ENCODE measurements around the gene POLE. TPM values are rescaled to one million over a fixed set of nuclear protein-coding genes. Genes with fewer than 3 reads are reported as not detected.

Gene POLE
- total and polyA plus RNA-seq, 7 experiments from 2014 or later: 3.6 to 138 (median 60.8) TPM

DNA sequence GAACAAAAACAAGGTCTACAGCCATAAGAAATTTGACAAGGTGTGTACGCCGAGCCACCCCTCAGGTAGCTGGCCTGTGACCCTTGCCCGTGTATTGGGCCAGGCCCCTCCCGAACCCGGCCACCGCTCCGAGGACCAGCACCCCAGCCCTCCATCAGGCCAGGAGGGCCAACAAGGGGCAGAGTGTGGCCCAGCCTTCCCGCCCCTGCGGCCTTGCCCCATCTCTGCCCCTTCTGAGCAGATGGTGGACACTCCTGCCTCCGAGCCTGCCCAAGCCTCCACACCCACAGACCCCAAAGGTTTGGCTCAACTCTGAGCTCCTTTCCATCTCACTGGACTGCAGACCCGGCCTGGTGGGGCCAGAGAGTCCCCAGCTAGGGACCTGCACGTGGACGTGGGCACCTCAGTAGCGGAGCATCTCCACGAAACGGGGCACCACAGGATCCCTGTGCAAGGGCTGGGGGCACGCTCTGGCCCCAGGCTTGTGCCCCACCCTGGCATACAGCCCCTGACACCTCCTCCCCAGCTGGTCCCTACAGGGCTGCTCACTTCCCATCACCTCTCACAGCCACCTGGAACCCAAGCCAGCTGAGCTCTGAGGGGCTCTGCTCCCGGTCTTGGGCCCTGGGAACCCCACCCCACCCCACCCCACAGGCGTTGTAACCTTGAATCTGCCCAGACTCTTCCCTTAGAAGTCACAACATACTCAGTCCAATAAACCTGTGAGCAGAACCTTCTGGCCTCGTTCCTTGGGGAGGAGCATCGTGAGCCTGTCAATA, 65.3 kb downstream of the POLE start:
- peak overlapping the region in 1 of 9 donors; percentile 56 for H3K27ac Mint-ChIP-seq
- H3K4me1 Mint-ChIP-seq: peaks cover 3 to 11% (median 9%) of the 10 kb centered on the region in 7 donors
- intact Hi-C loops (cut with micrococcal nuclease): no loop called here
- CTCF ChIA-PET: no interaction called here
- DNase-seq: no peak
- Histone ChIP-seq H3K9me3 (ENCODE audit: control insufficient read depth in 2 of 3, low read length in 3 of 3) (peaks cover 0 to 7% (median 3%) of the 10 kb centered on the region in 3 experiments), H3K27me3 (ENCODE audit: control insufficient read depth in 2 of 2, insufficient read depth in 2 of 2, low read length in 2 of 2) (peaks cover 0 to 13% of the 10 kb centered on the region in 2 donors), H3K36me3 (ENCODE audit: control insufficient read depth in 2 of 3, insufficient read depth in 3 of 3, low read length in 3 of 3) (peaks cover 0 to 23% (median 0%) of the 10 kb centered on the region in 3 experiments), H3K27ac (ENCODE audit: low read depth, low read length) (no peak overlapping the region), H3K4me1 (ENCODE audit: control insufficient read depth in 2 of 2, insufficient read depth in 2 of 2, low read length in 2 of 2) (no peaks in the 10 kb centered on the region), H3K4me3 (ENCODE audit: low read length) (no peak overlapping the region)
- peaks cover 0 to 12% (median 2%) of the 10 kb centered on the region in 11 donors for H3K9me3 Mint-ChIP-seq
- ATAC-seq: no peak
- no peak overlapping the region for H3K4me3 Mint-ChIP-seq
- H3K36me3 Mint-ChIP-seq: peaks cover 0 to 9% (median 4%) of the 10 kb centered on the region in 5 donors
- POLR2A ChIA-PET: no interaction called here
- peaks cover 13 to 17% (median 13%) of the 10 kb centered on the region in 5 donors for H3K27me3 Mint-ChIP-seq

DNA sequence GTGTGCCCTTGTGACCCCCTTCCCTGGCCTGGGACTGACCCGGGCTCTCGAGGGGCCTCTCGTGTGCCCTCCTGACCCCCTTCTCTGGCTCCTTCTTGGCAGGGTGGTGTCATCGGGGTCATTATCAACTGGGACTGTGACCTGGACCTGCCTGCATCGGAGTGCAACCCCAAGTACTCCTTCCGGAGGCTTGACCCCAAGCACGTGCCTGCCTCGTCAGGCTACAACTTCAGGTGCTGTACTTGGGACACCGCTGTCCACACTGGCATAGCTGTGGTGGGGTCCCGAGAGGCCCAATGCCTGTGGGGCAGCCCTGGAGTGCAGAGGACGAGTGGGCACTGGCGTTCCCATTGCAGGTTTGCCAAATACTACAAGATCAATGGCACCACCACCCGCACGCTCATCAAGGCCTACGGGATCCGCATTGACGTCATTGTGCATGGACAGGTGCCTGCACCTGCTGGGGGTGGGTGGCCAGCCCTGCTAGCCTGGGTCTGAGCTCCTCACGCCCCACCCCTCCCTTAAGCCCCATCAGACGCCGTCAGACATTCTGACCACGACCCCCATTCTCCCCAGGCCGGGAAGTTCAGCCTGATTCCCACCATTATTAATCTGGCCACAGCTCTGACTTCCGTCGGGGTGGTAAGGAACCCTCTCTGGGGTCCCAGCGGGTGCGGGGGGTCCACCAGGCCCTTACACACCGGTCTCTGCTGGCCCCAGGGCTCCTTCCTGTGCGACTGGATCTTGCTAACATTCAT, 66.1 kb downstream of the POLE start:
- no peak for DNase-seq
- Histone ChIP-seq H3K4me3 (ENCODE audit: low read length) (no peak overlapping the region), H3K4me1 (ENCODE audit: control insufficient read depth in 2 of 2, insufficient read depth in 2 of 2, low read length in 2 of 2) (no peaks in the 10 kb centered on the region), H3K36me3 (ENCODE audit: control insufficient read depth in 2 of 3, insufficient read depth in 3 of 3, low read length in 3 of 3) (peaks cover 0 to 23% (median 0%) of the 10 kb centered on the region in 3 experiments), H3K27ac (ENCODE audit: low read depth, low read length) (no peak overlapping the region), H3K9me3 (ENCODE audit: control insufficient read depth in 2 of 3, low read length in 3 of 3) (peaks cover 0 to 15% (median 8%) of the 10 kb centered on the region in 3 experiments), H3K27me3 (ENCODE audit: control insufficient read depth in 2 of 2, insufficient read depth in 2 of 2, low read length in 2 of 2) (peaks cover 0 to 14% of the 10 kb centered on the region in 2 donors)
- peaks cover 0 to 10% (median 4%) of the 10 kb centered on the region in 5 donors for H3K36me3 Mint-ChIP-seq
- CTCF ChIA-PET: no interaction called here
- intact Hi-C loops (cut with micrococcal nuclease): no loop called here
- no peak overlapping the region for H3K27ac Mint-ChIP-seq
- H3K9me3 Mint-ChIP-seq: peaks cover 0 to 16% (median 4%) of the 10 kb centered on the region in 11 donors
- H3K4me1 Mint-ChIP-seq: peaks cover 3 to 11% (median 9%) of the 10 kb centered on the region in 7 donors
- POLR2A ChIA-PET: no interaction called here
- H3K27me3 Mint-ChIP-seq: peaks cover 13 to 22% (median 14%) of the 10 kb centered on the region in 5 donors
- no peak for ATAC-seq
- H3K4me3 Mint-ChIP-seq: peak overlapping the region in 1 of 10 donors; percentile 4

DNA sequence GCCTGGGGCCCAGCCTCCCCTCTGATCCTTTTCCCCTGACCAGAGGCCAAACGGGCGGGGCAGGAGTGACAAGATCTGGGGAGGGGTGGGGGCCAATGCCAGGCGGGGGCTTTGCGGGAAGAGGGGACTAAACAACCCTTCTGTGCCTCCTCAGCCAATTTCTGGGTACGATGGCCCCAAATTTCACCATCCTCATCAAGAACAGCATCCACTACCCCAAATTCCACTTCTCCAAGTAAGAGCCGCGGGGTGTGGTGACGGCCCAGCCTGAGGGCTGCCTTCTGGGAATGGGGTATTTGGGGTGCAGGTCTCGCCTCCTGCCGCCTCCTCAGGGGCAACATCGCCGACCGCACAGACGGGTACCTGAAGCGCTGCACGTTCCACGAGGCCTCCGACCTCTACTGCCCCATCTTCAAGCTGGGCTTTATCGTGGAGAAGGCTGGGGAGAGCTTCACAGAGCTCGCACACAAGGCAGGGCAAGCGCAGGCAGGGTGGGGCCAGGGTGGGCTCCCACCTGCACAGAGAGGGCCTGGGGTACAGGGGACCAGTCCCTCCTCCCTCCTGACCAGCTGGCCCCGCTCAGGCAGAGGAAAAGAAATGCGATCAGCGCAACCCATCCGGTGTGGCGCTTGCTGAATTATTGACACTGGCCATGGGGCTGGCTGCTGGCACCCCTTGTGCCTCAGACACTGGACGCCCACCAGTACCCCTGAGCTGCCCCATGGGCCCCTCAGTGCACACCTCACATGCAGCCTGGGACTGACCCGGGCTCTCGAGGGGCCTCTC, 66.8 kb downstream of the POLE start:
- Mint-ChIP-seq H3K4me1 (peaks cover 3 to 13% (median 9%) of the 10 kb centered on the region in 7 donors), H3K36me3 (peaks cover 0 to 10% (median 3%) of the 10 kb centered on the region in 5 donors), H3K9me3 (peaks cover 0 to 19% (median 4%) of the 10 kb centered on the region in 11 donors), H3K27ac (no peak overlapping the region), H3K4me3 (peak overlapping the region in 1 of 10 donors; percentile 4), H3K27me3 (peaks cover 19 to 26% (median 20%) of the 10 kb centered on the region in 5 donors)
- H3K9me3 ChIP-seq (ENCODE audit: control insufficient read depth in 2 of 3, low read length in 3 of 3): peaks cover 0 to 18% (median 8%) of the 10 kb centered on the region in 3 experiments
- CTCF ChIA-PET: interaction anchor here (0.6 kb wide), 1 partner anchor 95 kb away, joined by 3 read pairs; no protein-coding TSS in a partner anchor
- no peak overlapping the region for H3K4me3 ChIP-seq (ENCODE audit: low read length)
- peaks cover 4 to 19% of the 10 kb centered on the region in 2 donors for H3K27me3 ChIP-seq (ENCODE audit: control insufficient read depth in 2 of 2, insufficient read depth in 2 of 2, low read length in 2 of 2)
- intact Hi-C loops (cut with micrococcal nuclease): no loop called here
- peaks cover 0 to 15% (median 0%) of the 10 kb centered on the region in 3 experiments for H3K36me3 ChIP-seq (ENCODE audit: control insufficient read depth in 2 of 3, insufficient read depth in 3 of 3, low read length in 3 of 3)
- H3K27ac ChIP-seq (ENCODE audit: low read depth, low read length): no peak overlapping the region
- H3K4me1 ChIP-seq (ENCODE audit: control insufficient read depth in 2 of 2, insufficient read depth in 2 of 2, low read length in 2 of 2): peaks cover 0 to under 1% of the 10 kb centered on the region in 2 donors
- POLR2A ChIA-PET: no interaction called here
- DNase-seq (no peak), ATAC-seq (no peak)

DNA sequence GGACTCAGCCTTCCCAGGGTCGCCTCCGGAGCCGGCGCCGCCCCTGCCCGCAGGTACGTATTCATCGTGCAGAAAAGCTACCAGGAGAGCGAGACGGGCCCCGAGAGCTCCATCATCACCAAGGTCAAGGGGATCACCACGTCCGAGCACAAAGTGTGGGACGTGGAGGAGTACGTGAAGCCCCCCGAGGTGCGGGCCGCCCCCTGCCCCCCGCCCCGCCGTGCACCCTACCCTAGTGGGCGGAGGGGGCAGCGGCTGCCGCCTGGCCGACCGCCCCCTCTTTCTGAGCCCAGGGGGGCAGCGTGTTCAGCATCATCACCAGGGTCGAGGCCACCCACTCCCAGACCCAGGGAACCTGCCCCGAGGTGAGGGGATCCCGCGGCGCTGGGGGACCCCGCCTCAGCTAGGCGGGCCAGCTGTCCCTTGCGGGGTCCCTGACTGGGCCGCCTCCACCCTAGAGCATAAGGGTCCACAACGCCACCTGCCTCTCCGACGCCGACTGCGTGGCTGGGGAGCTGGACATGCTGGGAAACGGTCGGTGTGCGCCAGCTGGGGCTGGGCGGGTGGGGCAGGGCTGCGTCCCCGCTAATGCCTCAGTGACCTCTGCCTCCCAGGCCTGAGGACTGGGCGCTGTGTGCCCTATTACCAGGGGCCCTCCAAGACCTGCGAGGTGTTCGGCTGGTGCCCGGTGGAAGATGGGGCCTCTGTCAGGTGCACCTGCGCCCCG, 67.6 kb downstream of the POLE start:
- no peak overlapping the region for H3K27ac ChIP-seq (ENCODE audit: low read depth, low read length)
- Mint-ChIP-seq H3K27me3 (peaks cover 24 to 31% (median 26%) of the 10 kb centered on the region in 5 donors), H3K4me3 (no peak overlapping the region), H3K9me3 (peaks cover 0 to 26% (median 6%) of the 10 kb centered on the region in 11 donors), H3K36me3 (peaks cover 0 to 7% (median 0%) of the 10 kb centered on the region in 5 donors), H3K27ac (no peak overlapping the region), H3K4me1 (peaks cover 9 to 17% (median 14%) of the 10 kb centered on the region in 7 donors)
- no peak overlapping the region for H3K4me3 ChIP-seq (ENCODE audit: low read length)
- DNase-seq: no peak
- peaks cover 4 to 19% of the 10 kb centered on the region in 2 donors for H3K27me3 ChIP-seq (ENCODE audit: control insufficient read depth in 2 of 2, insufficient read depth in 2 of 2, low read length in 2 of 2)
- no peak for ATAC-seq
- H3K36me3 ChIP-seq (ENCODE audit: control insufficient read depth in 2 of 3, insufficient read depth in 3 of 3, low read length in 3 of 3): peaks cover 0 to 8% (median 0%) of the 10 kb centered on the region in 3 experiments
- intact Hi-C loops (cut with micrococcal nuclease): loop anchor here (5.0 to 10.0 kb wide), 3 partner anchors 97 to 467 kb away; no protein-coding TSS in a partner anchor
- CTCF ChIA-PET: interaction anchor here (0.6 kb wide), 1 partner anchor 96 kb away, joined by 3 read pairs; no protein-coding TSS in a partner anchor
- POLR2A ChIA-PET: no interaction called here
- peaks cover 0 to 18% (median 8%) of the 10 kb centered on the region in 3 experiments for H3K9me3 ChIP-seq (ENCODE audit: control insufficient read depth in 2 of 3, low read length in 3 of 3)
- peaks cover 0 to 5% of the 10 kb centered on the region in 2 donors for H3K4me1 ChIP-seq (ENCODE audit: control insufficient read depth in 2 of 2, insufficient read depth in 2 of 2, low read length in 2 of 2)

DNA sequence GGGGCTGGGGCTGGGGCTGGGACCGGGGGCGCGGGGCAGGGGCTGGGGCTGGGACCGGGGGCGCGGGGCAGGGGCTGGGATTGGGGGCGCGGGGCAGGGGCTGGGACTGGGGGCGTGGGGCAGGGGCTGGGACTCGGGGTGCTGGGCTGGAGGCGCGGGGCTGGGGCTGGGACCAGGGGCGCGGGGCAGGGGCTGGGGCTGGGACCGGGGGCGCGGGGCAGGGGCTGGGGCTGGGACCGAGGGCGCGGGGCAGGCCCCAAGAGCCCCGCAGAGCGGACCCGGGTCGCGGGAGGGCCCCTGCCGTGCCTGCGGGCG, 68.1 kb downstream of the POLE start:
- ChIA-PET POLR2A (interaction anchor here (0.5 kb wide), 1 partner anchor 160 kb away, joined by 3 read pairs; no protein-coding TSS in a partner anchor), CTCF (no interaction called here)
- Mint-ChIP-seq H3K27me3 (peaks cover 24 to 31% (median 26%) of the 10 kb centered on the region in 5 donors), H3K4me3 (no peak overlapping the region), H3K36me3 (peaks cover 0 to 7% (median 0%) of the 10 kb centered on the region in 5 donors), H3K9me3 (peaks cover 0 to 26% (median 6%) of the 10 kb centered on the region in 11 donors), H3K4me1 (peaks cover 9 to 18% (median 14%) of the 10 kb centered on the region in 7 donors), H3K27ac (no peak overlapping the region)
- Histone ChIP-seq H3K4me1 (ENCODE audit: control insufficient read depth in 2 of 2, insufficient read depth in 2 of 2, low read length in 2 of 2) (peaks cover 0 to 5% of the 10 kb centered on the region in 2 donors), H3K27me3 (ENCODE audit: control insufficient read depth in 2 of 2, insufficient read depth in 2 of 2, low read length in 2 of 2) (peaks cover 4 to 19% of the 10 kb centered on the region in 2 donors), H3K9me3 (ENCODE audit: control insufficient read depth in 2 of 3, low read length in 3 of 3) (peaks cover 0 to 18% (median 8%) of the 10 kb centered on the region in 3 experiments), H3K36me3 (ENCODE audit: control insufficient read depth in 2 of 3, insufficient read depth in 3 of 3, low read length in 3 of 3) (peaks cover 0 to 3% (median 0%) of the 10 kb centered on the region in 3 experiments), H3K27ac (ENCODE audit: low read depth, low read length) (no peak overlapping the region), H3K4me3 (ENCODE audit: low read length) (no peak overlapping the region)
- intact Hi-C loops (cut with micrococcal nuclease): loop anchor here (5.0 to 10.0 kb wide), 3 partner anchors 97 to 467 kb away; no protein-coding TSS in a partner anchor
- ATAC-seq (no peak), DNase-seq (no peak)

Data from naive thymus-derived CD4-positive, alpha-beta T cell (primary cell).